DOHH2 (cell line): ENCODE measurements around the gene HSF2BP.
"Not testable (repeated sequence)": the region's sequence is repeated elsewhere in the genome, so short reads cannot be mapped to it uniquely, and the experiment has no call there.

Source experiments
- H3F3A ChIP-seq: fragments of 200-600 bp; sonication (generic), shearing (Covaris generic); 2 replicates; pipeline ENCODE4 v1.6.0; 2016; ENCODE audit warnings: antibody characterized with exemption, mild to moderate bottlenecking; ENCODE audit not compliant: control insufficient read depth, insufficient read depth
- H3K27ac ChIP-seq: fragments of 200-600 bp; sonication (generic); 2 replicates; pipeline ENCODE4 v1.5.1; 2014; ENCODE audit warnings: low read depth, mild to moderate bottlenecking, low read length, moderate library complexity
- H3K27me3 ChIP-seq: fragments of 200-600 bp; sonication (generic); 2 replicates; pipeline ENCODE4 v1.6.1; 2014; ENCODE audit warnings: mild to moderate bottlenecking, low read length, mixed read lengths; ENCODE audit not compliant: control insufficient read depth
- H3K36me3 ChIP-seq: fragments of 200-600 bp; sonication (generic); 2 replicates; pipeline ENCODE4 v1.6.1; 2014; ENCODE audit warnings: mild to moderate bottlenecking, low read length, moderate library complexity, mixed read lengths; ENCODE audit not compliant: control insufficient read depth
- H3K4me1 ChIP-seq: fragments of 200-600 bp; sonication (generic); 2 replicates; pipeline ENCODE4 v1.6.1; 2014; ENCODE audit warnings: mild to moderate bottlenecking, low read length, mixed read lengths; ENCODE audit not compliant: control insufficient read depth
- H3K4me2 ChIP-seq: fragments of 200-600 bp; sonication (generic); 2 replicates; pipeline ENCODE4 v1.6.0; 2014; ENCODE audit warnings: mild to moderate bottlenecking, low read length, moderate library complexity
- H3K4me3 ChIP-seq: fragments of 200-600 bp; sonication (generic); 2 replicates; pipeline ENCODE4 v1.5.1; 2014; ENCODE audit warnings: mild to moderate bottlenecking, low read length, mixed read lengths
- H3K79me2 ChIP-seq: fragments of 200-600 bp; sonication (generic); 2 replicates; pipeline ENCODE4 v1.6.1; 2014; ENCODE audit warnings: mild to moderate bottlenecking, low read length, mixed read lengths; ENCODE audit not compliant: control insufficient read depth
- H3K9me2 ChIP-seq: fragments of 200-600 bp; sonication (generic); replicated peaks from 2 replicates; pipeline ENCODE4 v1.6.1; 2014; ENCODE audit warnings: mild to moderate bottlenecking, low read length, mixed read lengths; ENCODE audit not compliant: control insufficient read depth
- H3K9me3 ChIP-seq: fragments of 200-600 bp; sonication (generic); 2 replicates; pipeline ENCODE4 v1.6.1; 2014; ENCODE audit warnings: antibody characterized with exemption, low read length, mixed read lengths; ENCODE audit not compliant: control insufficient read depth, insufficient read depth
- H4K20me1 ChIP-seq: fragments of 200-600 bp; sonication (generic); 2 replicates; pipeline ENCODE4 v1.6.0; 2014; ENCODE audit warnings: low read depth, mild to moderate bottlenecking, antibody characterized with exemption, low read length, moderate library complexity; ENCODE audit not compliant: control insufficient read depth, insufficient read depth

The HSF2BP gene

DNA sequence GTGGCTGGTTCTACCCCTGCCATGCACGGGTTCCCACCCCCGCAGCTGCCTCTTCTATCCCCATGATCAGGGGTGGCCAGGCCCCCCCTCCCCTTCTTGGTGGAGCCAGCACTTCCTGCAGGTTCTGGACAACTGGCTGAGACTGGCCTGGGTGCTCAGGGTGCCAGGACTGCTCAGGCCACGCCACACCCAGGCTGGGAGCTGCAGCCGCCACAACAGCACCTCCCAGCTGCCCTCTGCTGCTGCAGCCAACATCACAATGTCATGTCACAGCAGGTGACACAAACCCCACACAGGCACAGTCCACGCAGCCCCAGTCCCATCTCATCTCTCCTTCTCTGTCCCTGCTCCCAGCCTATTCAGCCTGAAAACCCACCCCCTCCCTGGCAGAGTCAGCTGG is 173.2 kb downstream of the HSF2BP start:
- not testable (repeated sequence) for H4K20me1 ChIP-seq, H3K36me3 ChIP-seq, H3K4me2 ChIP-seq, H3F3A ChIP-seq, H3K4me3 ChIP-seq, H3K27ac ChIP-seq, H3K79me2 ChIP-seq, H3K27me3 ChIP-seq, H3K9me3 ChIP-seq, H3K4me1 ChIP-seq, H3K9me2 ChIP-seq

DNA sequence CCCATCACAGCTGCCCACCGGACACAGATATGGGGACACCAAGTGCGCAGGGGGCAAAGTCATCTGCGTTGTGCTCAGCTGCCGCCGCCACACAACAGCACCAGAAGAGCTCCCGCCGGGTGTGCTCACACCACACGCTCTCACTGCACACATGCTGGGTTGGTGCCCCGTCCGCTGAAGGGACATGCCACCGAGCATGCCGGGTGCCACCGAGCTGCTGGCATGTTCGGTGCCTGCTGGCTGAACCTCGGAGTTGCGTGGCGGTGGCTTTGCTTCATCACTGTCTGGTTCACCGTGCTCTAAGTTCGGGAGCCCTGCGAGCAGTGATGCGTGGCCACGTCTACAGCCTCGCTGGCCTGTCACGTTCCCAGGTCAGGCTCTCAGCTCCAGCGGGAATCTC is 174.3 kb downstream of the HSF2BP start:
- not testable (repeated sequence) for H3F3A ChIP-seq, H3K79me2 ChIP-seq, H4K20me1 ChIP-seq, H3K9me2 ChIP-seq, H3K4me3 ChIP-seq, H3K9me3 ChIP-seq, H3K36me3 ChIP-seq, H3K4me2 ChIP-seq, H3K27me3 ChIP-seq, H3K27ac ChIP-seq, H3K4me1 ChIP-seq

DNA sequence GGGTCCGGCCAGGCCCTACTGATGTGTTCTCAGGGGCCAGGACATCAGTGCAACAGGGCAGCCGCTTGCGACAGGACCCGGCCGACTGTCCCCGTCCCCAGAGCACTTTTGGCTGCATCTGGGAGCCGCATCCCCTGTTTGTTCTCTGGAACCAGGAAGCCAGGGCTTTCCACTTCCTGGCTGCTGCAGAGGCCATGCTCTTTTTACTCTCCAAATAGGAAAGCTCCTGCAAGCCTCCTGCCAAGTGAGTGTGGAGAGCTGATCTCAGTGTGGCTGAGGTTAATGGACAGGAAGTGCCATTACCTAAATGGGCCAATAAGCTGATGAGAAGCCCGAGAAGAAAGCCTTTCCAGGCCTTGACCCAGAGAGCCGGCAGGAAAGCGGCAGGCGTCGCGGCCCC is 180.1 kb downstream of the HSF2BP start:
- H3K79me2 ChIP-seq, H3K27me3 ChIP-seq, H4K20me1 ChIP-seq, H3K4me1 ChIP-seq, H3F3A ChIP-seq, H3K9me2 ChIP-seq, H3K4me2 ChIP-seq, H3K36me3 ChIP-seq, H3K9me3 ChIP-seq, H3K4me3 ChIP-seq, H3K27ac ChIP-seq: not testable (repeated sequence)
